CD14-positive monocyte (primary cell): ENCODE results near the gene SMTNL2. TPM values are rescaled to one million over a fixed set of nuclear protein-coding genes. Genes with fewer than 3 reads are reported as not detected.

Experiments
- DNase-seq, 3 donors: peaks; one replicate each; pipeline ENCODE4 v3.0.0-alpha.2; 2011 to 2022
- H2AFZ ChIP-seq: 2 replicates; pipeline ENCODE4 v1.6.0; 2012; ENCODE audit warnings: mild to moderate bottlenecking, low read depth, low read length, inconsistent platforms; ENCODE audit not compliant: insufficient read depth, poor library complexity, severe bottlenecking
- H3K27ac ChIP-seq, 2 donors: 1 replicate in 1 of 2; 2 replicates in 1 of 2; pipeline ENCODE4 v1.5.1; 2012 to 2013; ENCODE audit warnings: low read length in 2 of 2, control low read depth in 1 of 2, inconsistent platforms in 1 of 2, low read depth in 1 of 2, mild to moderate bottlenecking in 1 of 2
- H3K27me3 ChIP-seq, 2 donors: one replicate each; pipeline versions ENCODE4 v1.6.0 to v1.6.1; 2011 to 2013; ENCODE audit warnings: low read length in 2 of 2; ENCODE audit not compliant: control insufficient read depth in 2 of 2, insufficient read depth in 2 of 2
- H3K36me3 ChIP-seq, 2 donors: replicated peaks in 1 of 2; 1 replicate in 1 of 2; 2 replicates in 1 of 2; pipeline versions ENCODE4 v1.5.1 to v1.6.1; 2012 to 2013; ENCODE audit warnings: low read length in 2 of 2, control low read depth in 1 of 2, inconsistent platforms in 1 of 2, mild to moderate bottlenecking in 1 of 2; ENCODE audit not compliant: insufficient read depth in 2 of 2, control insufficient read depth in 1 of 2
- H3K4me1 ChIP-seq, 2 donors: 1 replicate in 1 of 2; 2 replicates in 1 of 2; pipeline versions ENCODE4 v1.5.1 to v1.6.1; 2012 to 2013; ENCODE audit warnings: low read length in 2 of 2, control low read depth in 1 of 2, inconsistent platforms in 1 of 2, mild to moderate bottlenecking in 1 of 2, moderate library complexity in 1 of 2; ENCODE audit not compliant: insufficient read depth in 2 of 2, control insufficient read depth in 1 of 2
- H3K4me2 ChIP-seq: replicated peaks from 2 replicates; pipeline ENCODE3; 2012; ENCODE audit warnings: low read length, moderate library complexity, mild to moderate bottlenecking; ENCODE audit not compliant: poor library complexity, severe bottlenecking; ENCODE audit errors: extremely low read depth
- H3K4me3 ChIP-seq, 3 experiments: fragments of 200-600 bp in 1 of 3; sonication (generic) in 1 of 3; replicated peaks in 1 of 3; 1 replicate in 2 of 3; 2 replicates in 1 of 3; pipeline ENCODE4 v1.5.1; 2011 to 2013; ENCODE audit warnings: low read length in 3 of 3, mild to moderate bottlenecking in 3 of 3, control low read depth in 2 of 3, low read depth in 2 of 3, inconsistent platforms in 1 of 3, moderate library complexity in 1 of 3
- H3K79me2 ChIP-seq: 2 replicates; pipeline ENCODE4 v1.6.0; 2012; ENCODE audit warnings: mild to moderate bottlenecking, control low read depth, inconsistent platforms, low read length, moderate library complexity; ENCODE audit not compliant: insufficient read depth
- H3K9ac ChIP-seq: 2 replicates; pipeline ENCODE4 v1.6.0; 2017; ENCODE audit warnings: low read length, mild to moderate bottlenecking; ENCODE audit not compliant: insufficient read depth, poor library complexity, severe bottlenecking
- H3K9me3 ChIP-seq, 2 donors: replicated peaks in 1 of 2; 1 replicate in 1 of 2; 2 replicates in 1 of 2; pipeline versions ENCODE4 v1.5.1 to v1.6.1; 2012 to 2013; ENCODE audit warnings: low read length in 2 of 2, control low read depth in 1 of 2; ENCODE audit not compliant: control insufficient read depth in 1 of 2, insufficient read depth in 1 of 2
- H4K20me1 ChIP-seq: 2 replicates; pipeline ENCODE4 v1.6.0; 2012; ENCODE audit warnings: mild to moderate bottlenecking, low read length, control low read depth, moderate library complexity; ENCODE audit not compliant: insufficient read depth
- H3K27ac Mint-ChIP-seq, 7 donors: one replicate each; pipeline ENCODE4 v1.8.0; 2020; ENCODE audit warnings: mild to moderate bottlenecking in 7 of 7, mixed read lengths in 7 of 7, moderate library complexity in 6 of 7, inconsistent platforms in 2 of 7
- H3K27me3 Mint-ChIP-seq, 3 donors: one replicate each; pipeline ENCODE4 v1.8.0; 2021 to 2022; ENCODE audit warnings: low read depth in 3 of 3, mild to moderate bottlenecking in 3 of 3, mixed read lengths in 3 of 3, moderate library complexity in 3 of 3, inconsistent platforms in 1 of 3
- H3K36me3 Mint-ChIP-seq, 2 donors: one replicate each; pipeline ENCODE4 v1.8.0; 2020; ENCODE audit warnings: mixed read lengths in 2 of 2, inconsistent platforms in 1 of 2, mild to moderate bottlenecking in 1 of 2
- H3K4me1 Mint-ChIP-seq: one replicate; pipeline ENCODE4 v1.8.0; 2020; ENCODE audit warnings: mild to moderate bottlenecking, mixed read lengths
- H3K4me3 Mint-ChIP-seq, 2 donors: one replicate each; pipeline ENCODE4 v1.8.0; 2020; ENCODE audit warnings: mild to moderate bottlenecking in 2 of 2, mixed read lengths in 2 of 2, moderate library complexity in 1 of 2
- H3K9me3 Mint-ChIP-seq, 7 donors: one replicate each; pipeline ENCODE4 v1.8.0; 2020 to 2022; ENCODE audit warnings: mixed read lengths in 7 of 7, mild to moderate bottlenecking in 6 of 7, moderate library complexity in 6 of 7, inconsistent platforms in 2 of 7
- CTCF ChIP-seq: fragments of 200-600 bp; IDR thresholded peaks from one replicate; pipeline ENCODE4 v1.8.0; 2022; ENCODE audit warnings: antibody characterized with exemption, mild to moderate bottlenecking
- WGBS: methylation state at CpG from one replicate; pipeline ENCODE4 v1.1.5; 2013; ENCODE audit warnings: missing lambda C conversion rate; ENCODE audit not compliant: insufficient coverage; 5-methylcytosine and 5-hydroxymethylcytosine counted together
- intact Hi-C, 2 donors: fragments of 100-400 bp; cut with micrococcal nuclease; formaldehyde crosslinking; loops; one replicate each; pipeline versions ENCODE4 v1.15.0 to v1.15.1; 2023
- polyA plus RNA-seq, 3 donors: library from polyadenylated mRNA; depleted of rRNA in 1 of 3; unstranded in 2 of 3; stranded (reverse) in 1 of 3; fragments of 300-500 nt in 2 of 3; fragments of >200 nt in 1 of 3; fragmentation: Illumina TruSeq in 2 of 3; gene quantifications; 1 replicate in 2 of 3; 2 replicates in 1 of 3; pipeline ENCODE4 v1.2.3, GENCODE V29; 2012 to 2021

The SMTNL2 gene
- polyA plus RNA-seq, 3 donors: 0.08 TPM; not detected in 2

- H3K4me1 Mint-ChIP-seq: peaks cover 7% of the 10 kb centered on the region
- intact Hi-C loops: no loop called here
- H2AFZ ChIP-seq: no peak overlapping the region
- 85% methylated on average over 18 of the region's 20 CpGs for WGBS
- H4K20me1 ChIP-seq: no peaks in the 10 kb centered on the region
- TF ChIP-seq CTCF: no peak
- H3K4me1 ChIP-seq: peaks cover 4 to 6% of the 10 kb centered on the region in 2 donors
- no peaks in the 10 kb centered on the region for H3K9me3 Mint-ChIP-seq
- no peak overlapping the region for H3K27ac Mint-ChIP-seq
- H3K36me3 ChIP-seq: no peaks in the 10 kb centered on the region
- no peaks in the 10 kb centered on the region for H3K27me3 ChIP-seq
- H3K36me3 Mint-ChIP-seq: no peaks in the 10 kb centered on the region
- no peaks in the 10 kb centered on the region for H3K79me2 ChIP-seq
- H3K4me3 ChIP-seq: no peak overlapping the region
- H3K4me2 ChIP-seq: no peak overlapping the region
- H3K9ac ChIP-seq: no peak overlapping the region
- no peak overlapping the region for H3K27ac ChIP-seq
- DNase-seq: no peak
- peaks cover 5 to 14% (median 12%) of the 10 kb centered on the region in 3 donors for H3K27me3 Mint-ChIP-seq
- no peak overlapping the region for H3K4me3 Mint-ChIP-seq
- H3K9me3 ChIP-seq: no peaks in the 10 kb centered on the region
Measured at GRCh38 chr17:4598776-4599504, 14.6 kb downstream of the SMTNL2 start.

GRCh38 chr17:4599505-4600281 lies 15.4 kb downstream of the SMTNL2 start:
- Histone ChIP-seq H4K20me1 (no peaks in the 10 kb centered on the region), H3K4me2 (no peak overlapping the region), H3K9me3 (no peaks in the 10 kb centered on the region), H2AFZ (no peak overlapping the region), H3K79me2 (no peaks in the 10 kb centered on the region), H3K4me1 (peaks cover 4 to 6% of the 10 kb centered on the region in 2 donors), H3K9ac (no peak overlapping the region), H3K4me3 (no peak overlapping the region), H3K27me3 (no peaks in the 10 kb centered on the region), H3K36me3 (no peaks in the 10 kb centered on the region), H3K27ac (no peak overlapping the region)
- Mint-ChIP-seq H3K36me3 (no peaks in the 10 kb centered on the region), H3K27me3 (peaks cover 5 to 14% (median 9%) of the 10 kb centered on the region in 3 donors), H3K4me1 (peaks cover 7% of the 10 kb centered on the region), H3K9me3 (no peaks in the 10 kb centered on the region), H3K4me3 (no peak overlapping the region), H3K27ac (no peak overlapping the region)
- no peak for DNase-seq
- 85% methylated on average over 18 of the region's 25 CpGs for WGBS
- intact Hi-C loops: no loop called here
- TF ChIP-seq CTCF: no peak
